GM19025 (cell line): ENCODE results near the gene OR5H2.

ENCODE experiments used
- ATAC-seq: cut with Tn5 transposase; IDR thresholded peaks from one replicate; pipeline ENCODE4 v1.9.1; 2021; ENCODE audit warnings: mild to moderate bottlenecking, low read depth, moderate library complexity; ENCODE audit not compliant: unreplicated experiment

Gene OR5H2

GRCh38 chr3:98329392-98330124 lies 47.3 kb downstream of the OR5H2 start:
- peak; percentile 41 for ATAC-seq

- no peak for ATAC-seq
These were observed 49.0 kb downstream of the OR5H2 start for GRCh38 chr3:98331329-98331728.
